ENCODE data around the gene CALML6.

Gene CALML6

DNA sequence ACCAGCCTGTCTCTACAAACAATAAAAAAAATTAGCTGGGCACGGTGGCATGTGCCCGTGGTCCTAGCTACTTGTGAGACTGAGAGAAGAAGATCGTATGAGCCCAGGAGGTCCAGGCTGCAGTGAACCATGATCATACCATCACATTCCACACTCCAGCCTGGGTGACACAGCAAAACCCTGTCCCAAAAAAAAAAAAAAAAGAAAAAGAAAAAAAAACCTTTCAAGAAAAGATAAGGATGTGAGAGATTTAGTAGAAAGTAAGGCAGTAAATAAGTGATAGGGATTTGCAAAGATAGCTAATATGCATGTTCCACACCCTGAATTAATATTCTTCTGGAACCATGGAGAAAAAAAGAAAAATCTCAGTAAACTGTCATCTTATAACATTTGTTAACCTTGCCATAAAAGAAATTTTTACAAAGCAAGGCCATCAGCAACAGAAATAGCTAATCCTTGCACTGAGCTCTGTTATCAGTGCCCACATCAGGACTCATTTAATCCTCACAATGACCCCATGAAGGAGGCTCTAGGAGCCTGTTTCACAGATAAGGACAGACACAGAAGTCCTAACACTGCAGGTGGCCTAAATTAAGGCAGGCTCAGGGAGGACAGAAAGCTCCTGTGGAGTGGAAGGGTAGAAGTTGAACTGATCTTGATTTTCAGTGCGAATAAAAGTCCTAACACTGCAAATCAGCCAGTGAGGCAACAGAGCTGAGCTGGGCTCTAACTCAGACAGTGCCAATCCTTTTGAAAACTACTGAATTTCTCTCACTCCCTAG, 31.8 kb upstream of the CALML6 start (continued):
- TF ChIP-seq, protein P1, sequence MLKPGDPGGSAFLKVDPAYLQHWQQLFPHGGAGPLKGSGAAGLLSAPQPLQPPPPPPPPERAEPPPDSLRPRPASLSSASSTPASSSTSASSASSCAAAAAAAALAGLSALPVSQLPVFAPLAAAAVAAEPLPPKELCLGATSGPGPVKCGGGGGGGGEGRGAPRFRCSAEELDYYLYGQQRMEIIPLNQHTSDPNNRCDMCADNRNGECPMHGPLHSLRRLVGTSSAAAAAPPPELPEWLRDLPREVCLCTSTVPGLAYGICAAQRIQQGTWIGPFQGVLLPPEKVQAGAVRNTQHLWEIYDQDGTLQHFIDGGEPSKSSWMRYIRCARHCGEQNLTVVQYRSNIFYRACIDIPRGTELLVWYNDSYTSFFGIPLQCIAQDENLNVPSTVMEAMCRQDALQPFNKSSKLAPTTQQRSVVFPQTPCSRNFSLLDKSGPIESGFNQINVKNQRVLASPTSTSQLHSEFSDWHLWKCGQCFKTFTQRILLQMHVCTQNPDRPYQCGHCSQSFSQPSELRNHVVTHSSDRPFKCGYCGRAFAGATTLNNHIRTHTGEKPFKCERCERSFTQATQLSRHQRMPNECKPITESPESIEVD (tag by site-specific recombination; IDR thresholded peaks at IDR 0.05) = peak; percentile 92
- TF ChIP-seq TRIM28 (IDR thresholded peaks at IDR 0.05; ENCODE audit: borderline replicate concordance, low read length) (peak; percentile 96), ZNF768 (tag by site-specific recombination; IDR thresholded peaks at IDR 0.05) (no peak), ZNF670 (tag by site-specific recombination; IDR thresholded peaks at IDR 0.05; ENCODE audit: low read depth) (no peak), ZXDB (tag by site-specific recombination; IDR thresholded peaks at IDR 0.05) (0 out of 2 replicates have a peak, but pooled peaks have one; percentile 26), ZNF514 (tag by site-specific recombination; IDR thresholded peaks at IDR 0.05) (no peak), TCF7L2 (IDR thresholded peaks at IDR 0.05; ENCODE audit: borderline replicate concordance, low read depth, low read length) (peak; percentile 74), OSR2 (tag by site-specific recombination; IDR thresholded peaks at IDR 0.05) (peak; percentile 94), SP7 (tag by site-specific recombination; IDR thresholded peaks at IDR 0.05) (peak; percentile 68), ZBTB8A (tag by site-specific recombination; IDR thresholded peaks at IDR 0.05) (peak; percentile 87), ZBTB6 (tag by site-specific recombination; IDR thresholded peaks at IDR 0.05) (peak; percentile 76), ZSCAN16 (tag by site-specific recombination; IDR thresholded peaks at IDR 0.05) (peak; percentile 97), ZNF391 (tag by site-specific recombination; IDR thresholded peaks at IDR 0.05; ENCODE audit: borderline replicate concordance, low read depth) (no peak), ZIC2 (tag by site-specific recombination; IDR thresholded peaks at IDR 0.05) (peak; percentile 91), ZNF223 (tag by site-specific recombination; IDR thresholded peaks at IDR 0.05) (no peak), ZNF596 (tag by site-specific recombination; IDR thresholded peaks at IDR 0.05) (0 out of 2 replicates have a peak, but pooled peaks have one; percentile 56), ZNF16 (tag by site-specific recombination; IDR thresholded peaks at IDR 0.05; ENCODE audit: low read depth) (no peak), ZNF239 (tag by site-specific recombination; IDR thresholded peaks at IDR 0.05) (no peak), CTCF (tag by site-specific recombination; IDR thresholded peaks at IDR 0.05) (no peak), ZNF488 (tag by site-specific recombination; IDR thresholded peaks at IDR 0.05) (no peak), ZFP3 (tag by site-specific recombination; IDR thresholded peaks at IDR 0.05; ENCODE audit: low read depth) (no peak), ZNF146 (tag by site-specific recombination; IDR thresholded peaks at IDR 0.05) (no peak)
- TF ChIP-seq, protein P2, sequence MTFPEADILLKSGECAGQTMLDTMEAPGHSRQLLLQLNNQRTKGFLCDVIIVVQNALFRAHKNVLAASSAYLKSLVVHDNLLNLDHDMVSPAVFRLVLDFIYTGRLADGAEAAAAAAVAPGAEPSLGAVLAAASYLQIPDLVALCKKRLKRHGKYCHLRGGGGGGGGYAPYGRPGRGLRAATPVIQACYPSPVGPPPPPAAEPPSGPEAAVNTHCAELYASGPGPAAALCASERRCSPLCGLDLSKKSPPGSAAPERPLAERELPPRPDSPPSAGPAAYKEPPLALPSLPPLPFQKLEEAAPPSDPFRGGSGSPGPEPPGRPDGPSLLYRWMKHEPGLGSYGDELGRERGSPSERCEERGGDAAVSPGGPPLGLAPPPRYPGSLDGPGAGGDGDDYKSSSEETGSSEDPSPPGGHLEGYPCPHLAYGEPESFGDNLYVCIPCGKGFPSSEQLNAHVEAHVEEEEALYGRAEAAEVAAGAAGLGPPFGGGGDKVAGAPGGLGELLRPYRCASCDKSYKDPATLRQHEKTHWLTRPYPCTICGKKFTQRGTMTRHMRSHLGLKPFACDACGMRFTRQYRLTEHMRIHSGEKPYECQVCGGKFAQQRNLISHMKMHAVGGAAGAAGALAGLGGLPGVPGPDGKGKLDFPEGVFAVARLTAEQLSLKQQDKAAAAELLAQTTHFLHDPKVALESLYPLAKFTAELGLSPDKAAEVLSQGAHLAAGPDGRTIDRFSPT (tag by site-specific recombination; IDR thresholded peaks at IDR 0.05) = 0 out of 2 replicates have a peak, but pooled peaks have one; percentile 28
- TF ChIP-seq, protein P3, sequence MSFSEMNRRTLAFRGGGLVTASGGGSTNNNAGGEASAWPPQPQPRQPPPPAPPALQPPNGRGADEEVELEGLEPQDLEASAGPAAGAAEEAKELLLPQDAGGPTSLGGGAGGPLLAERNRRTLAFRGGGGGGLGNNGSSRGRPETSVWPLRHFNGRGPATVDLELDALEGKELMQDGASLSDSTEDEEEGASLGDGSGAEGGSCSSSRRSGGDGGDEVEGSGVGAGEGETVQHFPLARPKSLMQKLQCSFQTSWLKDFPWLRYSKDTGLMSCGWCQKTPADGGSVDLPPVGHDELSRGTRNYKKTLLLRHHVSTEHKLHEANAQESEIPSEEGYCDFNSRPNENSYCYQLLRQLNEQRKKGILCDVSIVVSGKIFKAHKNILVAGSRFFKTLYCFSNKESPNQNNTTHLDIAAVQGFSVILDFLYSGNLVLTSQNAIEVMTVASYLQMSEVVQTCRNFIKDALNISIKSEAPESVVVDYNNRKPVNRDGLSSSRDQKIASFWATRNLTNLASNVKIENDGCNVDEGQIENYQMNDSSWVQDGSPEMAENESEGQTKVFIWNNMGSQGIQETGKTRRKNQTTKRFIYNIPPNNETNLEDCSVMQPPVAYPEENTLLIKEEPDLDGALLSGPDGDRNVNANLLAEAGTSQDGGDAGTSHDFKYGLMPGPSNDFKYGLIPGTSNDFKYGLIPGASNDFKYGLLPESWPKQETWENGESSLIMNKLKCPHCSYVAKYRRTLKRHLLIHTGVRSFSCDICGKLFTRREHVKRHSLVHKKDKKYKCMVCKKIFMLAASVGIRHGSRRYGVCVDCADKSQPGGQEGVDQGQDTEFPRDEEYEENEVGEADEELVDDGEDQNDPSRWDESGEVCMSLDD (tag by site-specific recombination; IDR thresholded peaks at IDR 0.05) = no peak
- TF ChIP-seq, protein P4, sequence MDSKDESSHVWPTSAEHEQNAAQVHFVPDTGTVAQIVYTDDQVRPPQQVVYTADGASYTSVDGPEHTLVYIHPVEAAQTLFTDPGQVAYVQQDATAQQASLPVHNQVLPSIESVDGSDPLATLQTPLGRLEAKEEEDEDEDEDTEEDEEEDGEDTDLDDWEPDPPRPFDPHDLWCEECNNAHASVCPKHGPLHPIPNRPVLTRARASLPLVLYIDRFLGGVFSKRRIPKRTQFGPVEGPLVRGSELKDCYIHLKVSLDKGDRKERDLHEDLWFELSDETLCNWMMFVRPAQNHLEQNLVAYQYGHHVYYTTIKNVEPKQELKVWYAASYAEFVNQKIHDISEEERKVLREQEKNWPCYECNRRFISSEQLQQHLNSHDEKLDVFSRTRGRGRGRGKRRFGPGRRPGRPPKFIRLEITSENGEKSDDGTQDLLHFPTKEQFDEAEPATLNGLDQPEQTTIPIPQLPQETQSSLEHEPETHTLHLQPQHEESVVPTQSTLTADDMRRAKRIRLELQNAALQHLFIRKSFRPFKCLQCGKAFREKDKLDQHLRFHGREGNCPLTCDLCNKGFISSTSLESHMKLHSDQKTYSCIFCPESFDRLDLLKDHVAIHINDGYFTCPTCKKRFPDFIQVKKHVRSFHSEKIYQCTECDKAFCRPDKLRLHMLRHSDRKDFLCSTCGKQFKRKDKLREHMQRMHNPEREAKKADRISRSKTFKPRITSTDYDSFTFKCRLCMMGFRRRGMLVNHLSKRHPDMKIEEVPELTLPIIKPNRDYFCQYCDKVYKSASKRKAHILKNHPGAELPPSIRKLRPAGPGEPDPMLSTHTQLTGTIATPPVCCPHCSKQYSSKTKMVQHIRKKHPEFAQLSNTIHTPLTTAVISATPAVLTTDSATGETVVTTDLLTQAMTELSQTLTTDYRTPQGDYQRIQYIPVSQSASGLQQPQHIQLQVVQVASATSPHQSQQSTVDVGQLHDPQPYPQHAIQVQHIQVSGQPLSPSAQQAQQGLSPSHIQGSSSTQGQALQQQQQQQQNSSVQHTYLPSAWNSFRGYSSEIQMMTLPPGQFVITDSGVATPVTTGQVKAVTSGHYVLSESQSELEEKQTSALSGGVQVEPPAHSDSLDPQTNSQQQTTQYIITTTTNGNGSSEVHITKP (tag by site-specific recombination; IDR thresholded peaks at IDR 0.05) = no peak
